Neuron (in vitro differentiated cells): ENCODE results near the gene FKBP10.

ENCODE experiments used
- H2AFZ ChIP-seq: one replicate; pipeline ENCODE4 v1.6.1; 2013; ENCODE audit warnings: low read depth, mild to moderate bottlenecking, inconsistent platforms, low read length, moderate library complexity
- H3K27me3 ChIP-seq: one replicate; pipeline ENCODE4 v1.6.1; 2013; ENCODE audit warnings: low read length; ENCODE audit not compliant: insufficient read depth
- H3K36me3 ChIP-seq: one replicate; pipeline ENCODE4 v1.6.1; 2013; ENCODE audit warnings: low read length; ENCODE audit not compliant: insufficient read depth
- H3K4me1 ChIP-seq: one replicate; pipeline ENCODE4 v1.6.1; 2013; ENCODE audit warnings: low read length; ENCODE audit not compliant: insufficient read depth
- H3K4me3 ChIP-seq: 2 replicates; pipeline ENCODE4 v1.5.1; 2013; ENCODE audit warnings: mild to moderate bottlenecking, low read length, moderate library complexity
- H3K9me3 ChIP-seq: one replicate; pipeline ENCODE4 v1.6.1; 2013; ENCODE audit warnings: low read length

The FKBP10 gene

GRCh38 chr17:41803049-41804020, 9.5 kb upstream of the FKBP10 start:
- H3K27me3 ChIP-seq = no peaks in the 10 kb centered on the region
- no peaks in the 10 kb centered on the region for H3K9me3 ChIP-seq
- H3K36me3 ChIP-seq = peaks cover 10% of the 10 kb centered on the region
- H3K4me1 ChIP-seq = peaks cover 5% of the 10 kb centered on the region
- no peak overlapping the region for H2AFZ ChIP-seq
- H3K4me3 ChIP-seq = no peak overlapping the region

- H3K9me3 ChIP-seq = no peaks in the 10 kb centered on the region
- H3K36me3 ChIP-seq = peaks cover 17% of the 10 kb centered on the region
- peaks cover 11% of the 10 kb centered on the region for H3K4me1 ChIP-seq
- H3K4me3 ChIP-seq = no peak overlapping the region
- H3K27me3 ChIP-seq = no peaks in the 10 kb centered on the region
- H2AFZ ChIP-seq = no peak overlapping the region
Measured at GRCh38 chr17:41806685-41807445, 5.9 kb upstream of the FKBP10 start.

GRCh38 chr17:41810659-41811548, 1.9 kb upstream of the FKBP10 start:
- peaks cover 17% of the 10 kb centered on the region for H3K36me3 ChIP-seq
- no peaks in the 10 kb centered on the region for H3K27me3 ChIP-seq
- no peaks in the 10 kb centered on the region for H3K9me3 ChIP-seq
- H3K4me3 ChIP-seq = peak overlapping the region; percentile 65
- H2AFZ ChIP-seq = peak overlapping the region; percentile 82
- H3K4me1 ChIP-seq = peaks cover 25% of the 10 kb centered on the region

- Histone ChIP-seq H3K9me3 (no peaks in the 10 kb centered on the region), H3K27me3 (no peaks in the 10 kb centered on the region), H3K4me3 (peak within 1 kb of the TSS; percentile 65), H2AFZ (peak within 1 kb of the TSS; percentile 82), H3K4me1 (peaks cover 25% of the 10 kb centered on the region), H3K36me3 (peaks cover 16% of the 10 kb centered on the region)
Measured at GRCh38 chr17:41811549-41812380, 1.0 kb upstream of the FKBP10 start, which contains the start of gene P3H4. Gene P3H4 (minus strand): TSS chr17:41811949. CDS start chr17:41811915, 34 bp downstream.

GRCh38 chr17:41813152-41813680, 412 bp downstream of the FKBP10 start:
- H2AFZ ChIP-seq = peak overlapping the region; percentile 82
- H3K36me3 ChIP-seq = peaks cover 20% of the 10 kb centered on the region
- no peaks in the 10 kb centered on the region for H3K9me3 ChIP-seq
- H3K4me3 ChIP-seq = peak overlapping the region; percentile 65
- H3K27me3 ChIP-seq = no peaks in the 10 kb centered on the region
- peaks cover 25% of the 10 kb centered on the region for H3K4me1 ChIP-seq

GRCh38 chr17:41813699-41814124, 908 bp downstream of the FKBP10 start:
- Histone ChIP-seq H3K36me3 (peaks cover 22% of the 10 kb centered on the region), H3K27me3 (no peaks in the 10 kb centered on the region), H3K4me3 (peak overlapping the region; percentile 65), H3K4me1 (peaks cover 25% of the 10 kb centered on the region), H2AFZ (peak overlapping the region; percentile 82), H3K9me3 (no peaks in the 10 kb centered on the region)

GRCh38 chr17:41814195-41814594, 1.4 kb downstream of the FKBP10 start:
- Histone ChIP-seq H3K36me3 (peaks cover 23% of the 10 kb centered on the region), H3K9me3 (no peaks in the 10 kb centered on the region), H3K4me1 (peaks cover 25% of the 10 kb centered on the region), H2AFZ (no peak overlapping the region), H3K4me3 (peak overlapping the region; percentile 65), H3K27me3 (no peaks in the 10 kb centered on the region)

GRCh38 chr17:41816637-41817320, 4.0 kb downstream of the FKBP10 start:
- Histone ChIP-seq H3K4me3 (no peak overlapping the region), H3K9me3 (no peaks in the 10 kb centered on the region), H3K27me3 (no peaks in the 10 kb centered on the region), H3K36me3 (peaks cover 30% of the 10 kb centered on the region), H2AFZ (no peak overlapping the region), H3K4me1 (peaks cover 14% of the 10 kb centered on the region)

GRCh38 chr17:41818024-41818423, 5.2 kb downstream of the FKBP10 start:
- no peaks in the 10 kb centered on the region for H3K9me3 ChIP-seq
- H3K4me3 ChIP-seq = no peak overlapping the region
- H2AFZ ChIP-seq = no peak overlapping the region
- no peaks in the 10 kb centered on the region for H3K27me3 ChIP-seq
- peaks cover 18% of the 10 kb centered on the region for H3K4me1 ChIP-seq
- H3K36me3 ChIP-seq = peaks cover 30% of the 10 kb centered on the region

GRCh38 chr17:41821776-41822175, 9.0 kb downstream of the FKBP10 start:
- Histone ChIP-seq H3K4me1 (peaks cover 8% of the 10 kb centered on the region), H2AFZ (no peak overlapping the region), H3K27me3 (no peaks in the 10 kb centered on the region), H3K4me3 (no peak overlapping the region), H3K9me3 (no peaks in the 10 kb centered on the region), H3K36me3 (peaks cover 46% of the 10 kb centered on the region)
